ENCODE data around the gene PRR9. TPM values are rescaled to one million over a fixed set of nuclear protein-coding genes. Genes with fewer than 3 reads are reported as not detected.

The PRR9 gene
- total RNA-seq, 1 donor, result not detected

- peak; percentile 4 for DNase-seq (ENCODE audit: low read depth)
- H3K4me3 ChIP-seq (ENCODE audit: low read depth, low read length), result peak overlapping the region; percentile 12
- TF ChIP-seq CTCF (IDR thresholded peaks at IDR 0.05; ENCODE audit: insufficient read depth, low read depth, low read length), result no peak
Measured at GRCh38 chr1:153261281-153262069, 44.1 kb downstream of the PRR9 start.

- H3K4me3 ChIP-seq (ENCODE audit: low read depth, low read length), result no peak overlapping the region
- no peak for TF ChIP-seq CTCF (IDR thresholded peaks at IDR 0.05; ENCODE audit: insufficient read depth, low read depth, low read length)
- DNase-seq (ENCODE audit: low read depth), result no peak
Measured at GRCh38 chr1:153262070-153262366, 44.6 kb downstream of the PRR9 start.

- no peak overlapping the region for H3K4me3 ChIP-seq (ENCODE audit: low read depth, low read length)
- no peak for DNase-seq (ENCODE audit: low read depth)
- TF ChIP-seq CTCF (IDR thresholded peaks at IDR 0.05; ENCODE audit: insufficient read depth, low read depth, low read length), result no peak
Measured at GRCh38 chr1:153262462-153263157, 45.2 kb downstream of the PRR9 start.

GRCh38 chr1:153265457-153265856 lies 48.1 kb downstream of the PRR9 start:
- no peak for DNase-seq (ENCODE audit: low read depth)
- TF ChIP-seq CTCF (IDR thresholded peaks at IDR 0.05; ENCODE audit: insufficient read depth, low read depth, low read length), result no peak
- H3K4me3 ChIP-seq (ENCODE audit: low read depth, low read length), result no peak overlapping the region

Other genes with a start within 250 kb of the PRR9 start
- not detected in 2 replicates for gene SPRR4, start 246.9 kb upstream of the PRR9 start, total RNA-seq
- gene SPRR1A, start 233.5 kb upstream of the PRR9 start, total RNA-seq, result not detected in 2 replicates
- gene SPRR3, start 215.8 kb upstream of the PRR9 start, total RNA-seq, result not detected in 2 replicates
- not detected in 2 replicates for gene SPRR1B, start 186.4 kb upstream of the PRR9 start, total RNA-seq
- not detected in 2 replicates for gene SPRR2D, start 176.5 kb upstream of the PRR9 start, total RNA-seq
- gene SPRR2A, start 160.1 kb upstream of the PRR9 start, total RNA-seq, result not detected in 2 replicates
- not detected in 2 replicates for gene SPRR2B, start 146.0 kb upstream of the PRR9 start, total RNA-seq
- gene SPRR2E, start 123.1 kb upstream of the PRR9 start, total RNA-seq, result not detected in 2 replicates
- not detected in 2 replicates for gene SPRR2F, start 104.1 kb upstream of the PRR9 start, total RNA-seq
- gene SPRR2G, start 66.7 kb upstream of the PRR9 start, total RNA-seq, result not detected in 2 replicates
- not detected in 2 replicates for gene LELP1, start 14.2 kb upstream of the PRR9 start, total RNA-seq
- gene LORICRIN, start 42.1 kb downstream of the PRR9 start, total RNA-seq, result not detected in 2 replicates
- not detected in 2 replicates for gene PGLYRP3, start 95.4 kb downstream of the PRR9 start, total RNA-seq
- gene PGLYRP4, start 131.3 kb downstream of the PRR9 start, total RNA-seq, result not detected in 2 replicates
- not detected in 2 replicates for gene S100A9, start 140.3 kb downstream of the PRR9 start, total RNA-seq
- gene S100A12, start 158.0 kb downstream of the PRR9 start, total RNA-seq, result not detected in 2 replicates
- gene S100A8, start 173.5 kb downstream of the PRR9 start, total RNA-seq, result not detected in 2 replicates
- gene S100A7A, start 198.9 kb downstream of the PRR9 start, total RNA-seq, result not detected in 2 replicates
- not detected in 2 replicates for gene S100A7, start 243.1 kb downstream of the PRR9 start, total RNA-seq

Data from fibroblast of villous mesenchyme (primary cell).